GM10847 (cell line): ENCODE results near the gene LIX1L.

ENCODE experiments used
- POLR2A ChIP-seq: IDR thresholded peaks from 2 replicates; pipeline ENCODE4 v1.6.1; 2011; ENCODE audit not compliant: insufficient read length; ENCODE audit errors: extremely low read depth

LIX1L gene

GRCh38 chr1:145978854-145979745 lies 21.3 kb upstream of the LIX1L start:
- TF ChIP-seq POLR2A = no peak

- TF ChIP-seq POLR2A = no peak
These were observed 20.6 kb upstream of the LIX1L start for GRCh38 chr1:145978471-145978853.

- TF ChIP-seq POLR2A = no peak
These were observed 20.0 kb upstream of the LIX1L start for GRCh38 chr1:145977486-145978470.

- no peak for TF ChIP-seq POLR2A
These were observed 19.2 kb upstream of the LIX1L start for GRCh38 chr1:145977016-145977415.

GRCh38 chr1:145975216-145975615 lies 17.4 kb upstream of the LIX1L start:
- TF ChIP-seq POLR2A = no peak

- TF ChIP-seq POLR2A = no peak
These were observed 16.9 kb upstream of the LIX1L start for GRCh38 chr1:145974721-145975120.

- no peak for TF ChIP-seq POLR2A
These were observed 14.8 kb upstream of the LIX1L start for GRCh38 chr1:145972580-145972979.

- no peak for TF ChIP-seq POLR2A
These were observed 9.5 kb upstream of the LIX1L start for GRCh38 chr1:145967288-145967687.

GRCh38 chr1:145965119-145965744 lies 7.4 kb upstream of the LIX1L start:
- no peak for TF ChIP-seq POLR2A

GRCh38 chr1:145964328-145965118 lies 6.7 kb upstream of the LIX1L start, which contains the start of the genes ANKRD34A and POLR3GL:
TSS of gene ANKRD34A (minus strand) at chr1:145964575. CDS start at chr1:145961759, 2,816 bp downstream.
TSS of gene POLR3GL (plus strand) at chr1:145964690. CDS start at chr1:145974866, 10,176 bp downstream.
- TF ChIP-seq POLR2A = peak; percentile 89

GRCh38 chr1:145963265-145964019 lies 5.6 kb upstream of the LIX1L start:
- no peak for TF ChIP-seq POLR2A

- no peak for TF ChIP-seq POLR2A
These were observed 4.6 kb upstream of the LIX1L start for GRCh38 chr1:145962157-145963102.
